GM12801 (cell line): Measurements from ENCODE around the gene CSTPP1.

Experiments
- TF ChIP-seq, protein P1 (sequence below): IDR thresholded peaks from one replicate; pipeline ENCODE4 v1.5.1; 2011; ENCODE audit warnings: control low read depth; ENCODE audit not compliant: insufficient read length; ENCODE audit errors: extremely low read depth

The CSTPP1 gene

DNA sequence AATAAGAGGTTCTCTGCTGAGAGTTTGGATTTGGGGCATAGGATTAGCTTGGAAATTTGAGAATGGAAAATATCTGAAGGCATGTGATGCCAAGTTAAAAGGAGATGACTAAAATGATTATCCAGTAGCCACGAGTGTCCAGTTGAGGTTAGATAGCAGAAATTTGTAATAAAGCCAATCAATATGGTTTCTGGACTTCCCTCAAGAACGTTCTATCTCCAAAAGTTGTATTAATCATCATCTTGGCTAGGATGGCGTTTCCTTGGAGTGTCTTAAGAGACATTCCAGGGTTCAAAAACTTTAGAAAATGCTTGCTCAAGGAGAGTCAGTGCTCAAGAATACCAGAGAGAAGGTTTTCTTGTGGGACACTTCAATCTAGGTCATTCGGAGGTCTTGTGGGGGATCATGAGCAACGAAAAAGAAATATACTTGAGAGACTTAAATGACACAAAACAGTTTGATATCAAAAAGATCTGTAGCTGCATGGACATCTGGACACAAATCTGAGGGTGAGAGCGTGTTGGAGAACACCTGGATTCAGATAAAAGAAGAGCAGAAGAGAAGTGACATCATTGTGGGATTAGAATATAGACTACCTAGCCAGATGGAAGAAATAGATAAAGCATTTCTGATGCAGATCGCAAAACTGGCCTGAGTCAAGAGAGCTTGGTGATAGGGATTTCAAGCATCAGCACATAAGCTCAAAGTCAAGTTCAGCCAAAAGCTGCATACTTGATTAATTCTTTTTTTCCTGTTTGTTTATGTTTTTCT is 142.4 kb downstream of the CSTPP1 start:
- TF ChIP-seq, protein P1, sequence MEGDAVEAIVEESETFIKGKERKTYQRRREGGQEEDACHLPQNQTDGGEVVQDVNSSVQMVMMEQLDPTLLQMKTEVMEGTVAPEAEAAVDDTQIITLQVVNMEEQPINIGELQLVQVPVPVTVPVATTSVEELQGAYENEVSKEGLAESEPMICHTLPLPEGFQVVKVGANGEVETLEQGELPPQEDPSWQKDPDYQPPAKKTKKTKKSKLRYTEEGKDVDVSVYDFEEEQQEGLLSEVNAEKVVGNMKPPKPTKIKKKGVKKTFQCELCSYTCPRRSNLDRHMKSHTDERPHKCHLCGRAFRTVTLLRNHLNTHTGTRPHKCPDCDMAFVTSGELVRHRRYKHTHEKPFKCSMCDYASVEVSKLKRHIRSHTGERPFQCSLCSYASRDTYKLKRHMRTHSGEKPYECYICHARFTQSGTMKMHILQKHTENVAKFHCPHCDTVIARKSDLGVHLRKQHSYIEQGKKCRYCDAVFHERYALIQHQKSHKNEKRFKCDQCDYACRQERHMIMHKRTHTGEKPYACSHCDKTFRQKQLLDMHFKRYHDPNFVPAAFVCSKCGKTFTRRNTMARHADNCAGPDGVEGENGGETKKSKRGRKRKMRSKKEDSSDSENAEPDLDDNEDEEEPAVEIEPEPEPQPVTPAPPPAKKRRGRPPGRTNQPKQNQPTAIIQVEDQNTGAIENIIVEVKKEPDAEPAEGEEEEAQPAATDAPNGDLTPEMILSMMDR, result no peak

DNA sequence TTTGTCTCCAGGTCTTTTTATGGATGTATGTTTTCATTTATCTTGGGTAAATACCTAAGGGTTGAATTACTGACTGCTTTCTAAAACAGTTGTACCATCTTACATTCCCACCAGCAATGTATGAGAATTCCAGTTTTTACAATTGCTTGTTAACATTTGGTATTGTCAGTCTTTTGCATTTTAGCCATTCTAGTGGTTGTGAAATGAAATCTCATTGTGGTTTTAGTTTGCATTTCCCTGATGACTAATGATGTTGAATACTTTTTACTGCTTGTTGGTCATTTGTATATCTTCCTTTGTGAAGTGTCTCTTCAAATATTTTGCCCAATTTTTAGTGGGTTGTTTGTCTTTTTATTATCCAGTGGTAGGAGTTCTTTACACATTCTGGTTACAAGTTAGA is 147.4 kb downstream of the CSTPP1 start:
- TF ChIP-seq, protein P1, result no peak

DNA sequence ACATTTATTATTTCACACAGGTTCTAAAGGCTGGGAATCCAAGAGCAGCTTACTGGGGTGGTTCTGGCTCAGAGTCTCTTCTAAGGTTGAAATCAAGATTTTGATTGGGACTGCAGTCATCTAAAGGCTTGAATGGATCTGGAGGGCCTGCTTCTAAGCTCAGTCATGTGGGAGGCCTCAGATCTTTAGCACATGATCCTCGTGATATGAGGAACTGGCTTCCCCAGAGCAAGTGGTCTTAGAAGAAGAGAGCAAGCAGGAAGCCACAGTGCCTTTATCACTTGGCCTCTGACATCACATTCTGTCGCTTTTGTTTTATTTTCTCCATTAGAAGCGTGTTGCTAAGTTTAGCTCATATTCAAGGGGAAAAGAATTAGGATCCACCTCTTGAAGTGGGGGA is 151.2 kb downstream of the CSTPP1 start:
- TF ChIP-seq, protein P1, result no peak

DNA sequence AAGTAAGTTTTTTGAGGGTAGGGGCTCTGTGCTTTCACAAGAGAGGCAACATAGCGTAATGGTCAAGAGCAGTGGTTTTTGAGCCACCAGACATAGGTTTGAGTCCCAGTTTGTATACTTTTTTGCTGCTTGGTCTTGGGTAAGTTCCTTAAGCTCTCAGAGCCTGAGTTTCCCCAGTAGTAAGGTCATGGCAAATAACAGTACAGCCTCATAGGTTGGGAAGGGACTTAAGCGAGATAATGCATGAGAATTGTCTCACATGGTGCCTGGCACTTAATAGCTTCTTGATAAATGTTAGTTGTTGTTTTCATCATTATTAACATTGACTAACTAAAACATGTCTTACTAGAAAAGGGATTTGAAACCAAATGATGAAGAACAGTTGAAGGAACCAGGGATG is 157.0 kb downstream of the CSTPP1 start:
- TF ChIP-seq, protein P1, result no peak

DNA sequence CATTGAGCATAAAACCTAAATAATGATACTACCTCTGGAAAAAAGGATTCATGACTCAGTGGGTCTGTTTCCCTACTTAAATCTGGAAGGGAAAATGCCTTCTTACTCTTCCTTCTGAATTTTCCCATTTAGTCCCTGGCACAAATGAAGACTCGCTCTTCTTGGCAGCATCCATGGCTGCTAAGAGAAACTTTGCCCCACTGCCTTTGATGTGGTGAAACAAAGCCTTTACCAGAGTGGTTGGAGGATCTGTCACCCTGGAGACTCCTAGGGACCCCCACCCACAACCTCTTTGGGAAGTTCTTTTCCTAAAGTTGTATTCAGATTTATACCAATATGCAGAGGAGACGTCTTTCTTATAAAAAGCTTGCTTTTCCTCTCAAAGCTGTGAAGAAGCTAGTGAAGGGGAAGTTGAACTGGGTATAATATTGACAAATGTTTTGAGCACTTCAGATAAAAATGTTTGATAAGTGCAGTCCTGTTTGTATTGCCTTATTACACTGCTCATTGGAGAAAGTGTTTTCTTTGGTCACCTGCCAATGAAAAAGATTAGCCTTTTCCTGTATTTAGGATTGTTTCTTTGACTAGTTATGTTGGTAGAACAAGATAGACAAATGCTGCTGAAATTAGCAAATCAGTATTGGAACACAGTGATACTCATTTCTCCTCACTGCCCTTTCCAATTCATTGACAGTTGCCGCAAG is 162.8 kb downstream of the CSTPP1 start:
- TF ChIP-seq, protein P1, result no peak

DNA sequence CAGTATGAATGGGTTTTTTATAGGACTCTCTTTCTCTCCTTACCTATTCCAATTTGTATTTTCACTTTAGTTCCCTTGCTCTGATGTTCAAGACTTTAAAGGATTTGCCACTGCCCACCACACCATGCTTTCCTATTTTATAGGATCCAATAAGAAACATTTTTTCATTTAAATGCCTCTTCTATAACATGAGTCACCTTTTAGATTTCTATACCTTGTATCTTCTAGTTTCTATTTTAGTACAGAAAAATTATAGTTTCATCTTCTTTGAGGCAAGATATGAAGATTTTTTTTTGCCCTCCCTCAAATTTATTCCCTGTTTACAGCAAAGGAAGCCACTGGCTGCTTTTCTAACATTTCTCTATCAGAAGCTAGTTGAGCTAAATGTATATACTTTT is 163.4 kb downstream of the CSTPP1 start:
- TF ChIP-seq, protein P1, result no peak

DNA sequence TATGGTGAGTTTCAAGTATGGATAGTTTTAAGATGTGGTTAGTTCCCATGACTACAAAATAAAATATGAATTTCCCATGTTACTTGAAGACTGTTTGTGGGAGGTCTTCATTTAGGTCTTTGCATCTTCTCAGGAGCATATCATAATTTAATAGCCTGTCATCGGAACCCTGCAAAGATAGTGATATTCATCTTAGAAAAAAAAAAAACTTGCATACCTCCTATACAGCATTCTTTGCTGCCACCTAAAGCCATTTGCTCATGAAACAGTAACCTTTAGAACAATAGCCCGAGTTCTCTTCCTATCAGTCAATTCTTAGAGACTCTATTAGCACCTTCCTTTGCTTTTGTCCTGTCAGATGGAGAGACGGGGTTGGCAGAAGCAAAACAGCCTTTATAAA is 164.8 kb downstream of the CSTPP1 start:
- TF ChIP-seq, protein P1, result no peak
